Left renal cortex interstitium (tissue), 4 donors: ENCODE data around the gene POLK. TPM values are rescaled to one million over a fixed set of nuclear protein-coding genes. Genes with fewer than 3 reads are reported as not detected.
A peak's percentile ranks its signal among the peaks of the same experiment; 100 is the strongest.

Experiments
- DNase-seq, 4 donors: peaks; one replicate each; pipeline ENCODE4 v3.0.0-alpha.2; 2013; ENCODE audit warnings: low read depth in 4 of 4, low spot score in 2 of 4, missing footprints in 1 of 4
- polyA plus RNA-seq, 4 donors: library from polyadenylated mRNA; unstranded; fragments of 120-200 nt; gene quantifications; one replicate each; pipeline ENCODE4 v1.2.1, GENCODE V29; 2013; ENCODE audit not compliant: insufficient read length in 4 of 4

The POLK gene
- polyA plus RNA-seq, 4 donors = 24.6 to 37.1 (median 30.2) TPM

GRCh38 chr5:75637949-75638348 lies 126.3 kb downstream of the POLK start:
- DNase-seq = no peak

- no peak for DNase-seq
Measured at GRCh38 chr5:75639535-75640311, 128.0 kb downstream of the POLK start.

GRCh38 chr5:75640395-75640794 lies 128.7 kb downstream of the POLK start:
- peak in 1 of 4 donors; percentile 62 for DNase-seq

GRCh38 chr5:75640826-75641225 lies 129.1 kb downstream of the POLK start:
- DNase-seq = no peak

DNA sequence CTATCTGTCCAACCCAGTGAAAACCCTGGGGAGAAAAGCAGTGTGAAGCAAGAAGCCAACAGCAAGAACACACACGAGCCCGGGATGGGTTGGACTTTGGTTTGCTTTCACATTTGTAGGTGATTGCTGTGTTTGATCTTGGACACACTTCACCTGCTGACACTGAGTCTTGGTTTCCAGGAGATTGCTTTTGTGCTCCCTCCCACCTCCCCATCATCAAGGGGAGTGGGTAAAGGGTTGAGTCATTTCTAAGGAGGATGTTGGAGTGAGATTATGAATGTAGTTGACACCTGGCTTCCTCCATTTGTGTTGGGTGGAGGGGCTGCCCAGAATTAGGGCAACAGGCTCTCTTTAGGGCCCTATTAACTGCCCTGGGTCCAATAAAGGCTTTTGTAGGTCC lies 137.0 kb downstream of the POLK start:
- no peak for DNase-seq

Other genes starting within 250 kb of the POLK start
- gene HMGCR, start 174.7 kb upstream of the POLK start, polyA plus RNA-seq = 10 to 100 TPM; 77.1 to 79.4 (median 77.9) TPM
- 10 to 100 TPM; 52.7 to 65.5 (median 60.1) TPM for gene CERT1, start 262 bp upstream of the POLK start, polyA plus RNA-seq
- gene ANKDD1B, start 99.6 kb downstream of the POLK start, polyA plus RNA-seq = 10 to 100 TPM in 1 of 4 donors, 1 to 10 TPM in 3; 3.6 to 10.7 (median 5.8) TPM
- 10 to 100 TPM; 15.6 to 26.3 (median 17.2) TPM for gene POC5, start 205.5 kb downstream of the POLK start, polyA plus RNA-seq